ENCODE data around the gene FUT6. TPM values are rescaled to one million over a fixed set of nuclear protein-coding genes. Genes with fewer than 3 reads are reported as not detected.
"Not testable (repeated sequence)": the region's sequence is repeated elsewhere in the genome, so short reads cannot be mapped to it uniquely, and the experiment has no call there.

FUT6 gene, protein sequence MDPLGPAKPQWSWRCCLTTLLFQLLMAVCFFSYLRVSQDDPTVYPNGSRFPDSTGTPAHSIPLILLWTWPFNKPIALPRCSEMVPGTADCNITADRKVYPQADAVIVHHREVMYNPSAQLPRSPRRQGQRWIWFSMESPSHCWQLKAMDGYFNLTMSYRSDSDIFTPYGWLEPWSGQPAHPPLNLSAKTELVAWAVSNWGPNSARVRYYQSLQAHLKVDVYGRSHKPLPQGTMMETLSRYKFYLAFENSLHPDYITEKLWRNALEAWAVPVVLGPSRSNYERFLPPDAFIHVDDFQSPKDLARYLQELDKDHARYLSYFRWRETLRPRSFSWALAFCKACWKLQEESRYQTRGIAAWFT
- 2.0 TPM in 2 replicates for total RNA-seq (2014; rRNA removed; shearing (Covaris generic))

DNA sequence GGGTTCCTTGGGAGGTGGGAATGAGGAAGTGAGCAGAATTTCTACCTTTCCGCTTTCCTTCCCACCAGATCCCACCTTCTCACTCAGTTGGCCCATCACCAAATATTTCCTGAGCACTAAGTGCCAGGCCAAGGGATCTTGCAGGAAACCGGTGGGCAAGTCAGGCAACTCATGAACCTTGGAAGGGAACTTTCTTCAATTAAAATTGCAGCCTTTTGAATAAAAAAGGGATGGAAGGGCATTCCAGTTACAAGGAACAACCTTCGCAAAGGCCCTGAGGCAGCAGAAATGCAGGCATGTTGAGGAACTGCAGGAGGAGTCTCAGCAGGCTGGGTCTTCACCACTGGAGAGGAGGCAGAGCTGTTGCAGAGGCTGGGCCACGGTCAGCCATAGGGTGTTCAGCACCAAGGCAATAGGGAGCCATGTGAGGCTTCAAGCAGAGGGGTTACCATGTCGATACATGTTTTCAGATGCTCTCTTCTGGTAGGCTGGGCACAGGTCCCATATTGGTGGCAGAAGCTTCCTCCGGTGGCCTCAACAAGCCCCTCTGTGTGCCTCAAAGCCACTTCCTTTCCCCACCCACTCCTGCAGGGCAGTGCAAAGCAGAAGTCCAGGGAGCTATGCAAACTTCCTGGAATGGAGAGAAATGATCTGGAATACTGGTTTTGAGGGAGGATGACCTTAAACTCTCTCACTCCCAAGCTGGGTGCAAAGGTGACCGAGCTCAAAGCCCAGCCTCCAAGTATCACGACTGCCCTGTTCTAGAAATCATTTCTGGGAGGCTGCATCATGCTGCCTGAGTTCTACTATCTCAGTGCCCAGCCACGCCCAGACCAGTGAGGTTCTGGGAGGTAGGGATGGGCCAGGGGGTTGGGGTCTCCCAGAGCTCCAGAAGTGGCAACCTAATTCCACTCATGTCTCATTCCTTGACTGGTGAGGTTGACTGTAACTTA lies at the start of gene FUT6:
Gene FUT6 (minus strand): TSS at position 638 of the 953 bp plus-strand sequence. CDS start 7,135 bp downstream, outside the sequence.
- Histone ChIP-seq H3K4me3 (no peak within 1 kb of the TSS), H3K27ac (no peak within 1 kb of the TSS), H3K27me3 (no peaks in the 10 kb centered on the region), H3K4me1 (peaks cover 7% of the 10 kb centered on the region; the same call in 1 of the 2 replicates), H3K36me3 (no peaks in the 10 kb centered on the region; the same call in 1 of the 2 replicates), H3K9me3 (replicated peaks) (no peaks in the 10 kb centered on the region)
- no peak for DNase-seq

DNA sequence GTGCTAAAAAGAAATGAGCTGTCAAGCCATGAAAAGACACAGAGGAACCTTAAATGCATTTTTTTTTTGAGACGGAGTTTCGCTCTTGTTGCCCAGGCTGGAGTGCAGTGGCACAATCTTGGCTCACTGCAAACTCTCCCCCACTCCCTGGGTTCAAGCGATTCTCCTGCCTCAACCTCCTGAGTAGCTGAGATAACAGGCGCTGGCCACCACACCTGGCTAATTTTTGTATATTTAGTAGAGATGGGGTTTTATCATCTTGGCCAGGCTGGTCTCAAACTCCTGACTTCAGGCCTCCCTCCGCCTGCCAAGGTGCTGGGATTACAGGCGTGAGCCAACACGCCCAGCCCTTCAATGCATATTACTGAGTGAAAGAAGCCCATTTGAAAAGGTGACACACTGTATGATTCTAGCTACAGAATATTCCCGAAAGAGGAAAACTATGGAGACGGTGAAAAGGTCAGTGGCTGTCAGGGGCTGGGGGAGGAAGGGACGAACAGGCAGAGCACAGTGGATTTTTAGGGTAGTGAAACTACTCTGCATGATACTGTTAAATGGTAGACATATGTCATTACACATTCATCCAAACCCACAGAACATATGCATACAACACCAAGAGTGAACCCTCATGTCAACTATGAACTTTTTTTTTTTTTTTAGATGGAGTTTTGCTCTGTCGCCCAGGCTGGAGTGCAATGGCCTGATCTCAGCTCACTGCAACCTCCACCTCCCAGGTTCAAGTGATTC lies 44.7 kb upstream of the FUT6 start:
- H3K27ac ChIP-seq; H3K36me3 ChIP-seq; H3K4me3 ChIP-seq; H3K27me3 ChIP-seq; DNase-seq; H3K9me3 ChIP-seq (replicated peaks): not testable (repeated sequence)
- peaks cover 23% of the 10 kb centered on the region for H3K4me1 ChIP-seq

DNA sequence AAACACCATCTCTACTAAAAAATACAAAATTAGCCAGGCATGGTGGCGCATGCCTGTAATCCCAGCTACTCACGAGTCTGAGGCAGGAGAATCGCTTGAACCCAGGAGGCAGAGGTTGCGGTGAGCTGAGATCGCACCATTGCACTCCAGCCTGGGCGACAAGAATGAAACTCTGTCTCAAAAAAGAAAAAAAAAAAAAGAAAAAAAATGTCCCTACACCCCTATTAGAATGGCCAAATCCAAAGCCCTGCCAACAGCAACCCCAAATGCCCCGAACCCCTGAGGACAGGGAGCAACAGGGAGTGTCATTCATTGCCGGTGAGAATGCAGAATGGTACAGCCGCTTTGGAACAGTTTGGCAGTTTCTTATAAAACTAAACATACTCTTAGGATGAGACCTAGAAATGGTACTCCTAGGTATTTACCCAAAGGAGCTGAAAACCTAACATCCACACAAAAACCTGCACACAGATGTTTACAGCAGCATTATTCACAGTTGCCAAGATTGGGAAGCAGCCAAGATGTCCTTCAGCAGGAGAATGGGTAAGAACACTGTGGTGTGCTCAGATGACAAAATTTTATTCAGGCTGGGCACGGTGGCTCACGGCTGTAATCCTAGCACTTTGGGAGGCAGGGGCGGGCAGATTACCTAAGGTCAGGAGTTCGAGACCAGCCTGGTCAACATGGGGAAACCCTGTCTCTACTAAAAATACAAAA lies 43.8 kb upstream of the FUT6 start:
- Histone ChIP-seq H3K27ac (peak overlapping the region; percentile 15; the same call in 1 of the 2 replicates), H3K4me1 (peaks cover 30% of the 10 kb centered on the region)
- H3K9me3 ChIP-seq (replicated peaks); H3K4me3 ChIP-seq; H3K36me3 ChIP-seq; H3K27me3 ChIP-seq: not testable (repeated sequence)
- peak; percentile 74 to 84 for DNase-seq

DNA sequence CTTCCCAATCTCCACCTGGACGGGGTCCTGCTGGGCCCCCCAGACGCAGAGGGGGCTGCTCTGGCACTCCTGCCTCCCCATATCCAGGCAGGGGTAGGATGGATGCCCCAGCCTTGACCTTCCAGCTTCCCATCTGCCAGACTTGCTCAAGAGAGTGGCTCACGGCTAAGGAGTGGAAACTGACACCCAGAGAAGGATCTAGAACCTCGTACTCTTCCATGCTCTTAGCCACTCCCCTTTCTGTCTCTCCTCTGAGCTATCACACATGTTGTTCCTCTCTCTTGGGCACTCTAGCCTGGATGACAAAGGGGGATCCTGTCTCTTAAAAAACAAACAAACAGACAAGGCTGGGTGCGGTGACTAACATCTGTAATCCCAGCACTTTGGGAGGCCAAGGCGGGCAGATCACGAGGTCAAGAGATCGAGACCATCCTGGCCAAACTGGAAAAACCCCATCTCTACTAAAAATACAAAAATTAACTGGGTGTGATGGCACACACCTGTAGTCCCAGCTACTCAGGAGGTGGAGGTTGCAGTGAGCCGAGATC lies 43.0 kb upstream of the FUT6 start:
- Histone ChIP-seq H3K9me3 (replicated peaks) (no peaks in the 10 kb centered on the region), H3K27ac (no peak overlapping the region; the same call in 1 of the 2 replicates), H3K36me3 (no peaks in the 10 kb centered on the region), H3K4me3 (no peak overlapping the region), H3K27me3 (no peaks in the 10 kb centered on the region), H3K4me1 (peaks cover 39% of the 10 kb centered on the region)
- DNase-seq: peak in 1 of 2 experiments; percentile 41

DNA sequence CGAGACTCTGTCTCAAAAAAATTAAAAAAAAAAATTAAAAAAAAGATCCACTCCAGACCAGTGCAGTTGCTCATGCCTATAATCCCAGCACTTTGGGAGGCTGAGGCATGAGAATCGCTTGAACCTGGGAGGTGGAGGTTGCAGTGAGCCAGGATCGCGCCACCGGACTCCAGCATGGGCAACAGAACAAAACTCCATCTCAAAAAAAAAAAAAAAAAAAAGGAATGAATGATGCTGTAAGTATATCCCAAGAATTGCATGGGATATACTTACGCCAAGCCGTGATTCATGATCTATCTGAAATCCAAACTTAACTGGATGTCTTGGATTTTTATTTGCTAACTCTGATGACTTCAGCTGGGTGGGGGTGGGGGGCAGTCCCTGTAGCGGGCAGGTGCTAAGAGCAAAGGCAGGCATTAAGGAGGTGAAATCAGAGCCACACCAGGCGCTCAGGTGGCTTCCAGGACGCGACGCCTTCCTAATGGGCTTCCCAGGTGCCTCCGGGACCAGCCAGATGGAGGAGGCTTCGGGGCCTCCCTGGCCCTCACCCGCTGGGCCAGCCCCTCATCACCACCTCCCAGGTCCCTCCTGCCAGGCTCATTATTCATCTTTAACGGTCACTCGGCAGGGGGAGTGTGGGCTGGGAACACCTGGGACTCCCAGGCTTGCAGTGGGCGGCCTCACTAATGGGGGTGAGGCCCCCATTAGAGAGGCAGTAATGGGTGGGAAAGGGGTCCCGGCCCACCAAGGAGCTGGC lies 42.2 kb upstream of the FUT6 start:
- H3K4me3 ChIP-seq: no peak overlapping the region
- peak in 1 of 2 experiments; percentile 30 for DNase-seq
- H3K36me3 ChIP-seq: no peaks in the 10 kb centered on the region
- H3K27ac ChIP-seq: no peak overlapping the region; the same call in 1 of the 2 replicates
- no peaks in the 10 kb centered on the region for H3K27me3 ChIP-seq
- H3K4me1 ChIP-seq: peaks cover 46% of the 10 kb centered on the region
- H3K9me3 ChIP-seq (replicated peaks): no peaks in the 10 kb centered on the region

DNA sequence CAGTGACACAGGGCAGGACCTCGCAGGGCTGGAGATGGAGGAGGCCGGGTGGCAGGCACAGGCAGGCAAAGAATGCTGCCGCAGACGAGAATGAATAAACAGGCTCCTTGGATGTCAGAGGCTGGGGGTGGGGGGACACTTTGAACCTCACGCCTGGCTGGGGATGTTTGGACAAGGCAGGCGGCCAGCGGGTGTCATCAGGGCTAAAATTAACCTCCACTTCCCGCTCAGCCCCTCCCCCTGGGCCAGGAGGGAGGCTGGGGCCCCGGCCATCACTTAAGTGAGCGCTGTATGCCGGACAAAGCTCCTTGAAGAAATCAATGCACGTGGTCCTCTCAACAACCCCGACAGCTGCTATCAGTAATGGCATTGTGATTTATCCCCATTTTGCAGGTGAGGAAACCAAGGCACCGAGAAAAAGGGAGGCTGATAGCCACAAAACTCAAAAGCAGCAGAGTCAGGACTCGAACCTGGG lies 41.1 kb upstream of the FUT6 start:
- no peaks in the 10 kb centered on the region for H3K9me3 ChIP-seq (replicated peaks)
- no peaks in the 10 kb centered on the region for H3K27me3 ChIP-seq
- peaks cover 55% of the 10 kb centered on the region for H3K4me1 ChIP-seq
- H3K4me3 ChIP-seq: no peak overlapping the region
- DNase-seq: peak; percentile 84 to 86
- H3K27ac ChIP-seq: peak overlapping the region; percentile 10; the same call in 1 of the 2 replicates
- no peaks in the 10 kb centered on the region for H3K36me3 ChIP-seq

DNA sequence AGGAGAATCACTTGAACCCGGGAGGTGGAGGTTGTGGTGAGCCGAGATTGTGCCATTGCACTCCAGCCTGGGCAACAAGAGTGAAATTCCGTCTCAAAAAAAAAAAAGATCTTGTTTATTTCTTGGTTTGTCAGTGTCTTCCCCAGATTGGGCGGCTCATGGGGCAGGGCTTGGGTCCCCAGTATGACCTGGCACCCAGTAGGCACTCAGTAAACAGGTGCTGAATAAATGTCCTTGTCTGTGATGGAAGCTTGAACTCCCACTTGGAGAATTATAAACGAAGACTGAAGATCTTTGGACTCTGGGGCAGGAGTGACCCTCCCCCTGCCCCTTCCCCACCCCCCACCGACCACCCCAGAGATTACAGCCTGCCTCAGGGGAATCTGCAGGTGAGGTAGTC lies 40.7 kb upstream of the FUT6 start:
- Histone ChIP-seq H3K4me1 (peaks cover 55% of the 10 kb centered on the region), H3K27me3 (no peaks in the 10 kb centered on the region), H3K4me3 (no peak overlapping the region), H3K36me3 (no peaks in the 10 kb centered on the region), H3K27ac (no peak overlapping the region), H3K9me3 (replicated peaks) (no peaks in the 10 kb centered on the region)
- DNase-seq: no peak

DNA sequence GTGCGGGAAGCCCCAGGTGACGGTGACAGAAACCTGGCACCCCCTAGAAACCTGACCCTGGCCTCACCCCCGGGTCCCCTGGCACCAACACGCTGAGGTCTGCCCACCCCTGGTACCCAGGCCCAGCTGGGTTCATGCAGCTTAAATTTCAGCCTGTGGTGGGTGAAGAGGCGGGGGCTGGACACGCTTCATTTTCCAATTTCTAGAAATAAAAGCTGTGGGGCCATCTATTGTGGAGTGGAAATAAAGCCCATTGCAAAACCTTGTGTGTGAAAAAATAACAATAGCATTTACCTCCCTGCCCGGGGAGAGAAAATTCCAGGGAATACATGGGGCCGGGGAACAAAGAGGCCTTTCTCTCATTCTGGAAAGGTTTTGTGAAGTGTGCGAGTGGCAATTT lies 38.4 kb upstream of the FUT6 start:
- H3K27me3 ChIP-seq: no peaks in the 10 kb centered on the region
- H3K4me3 ChIP-seq: no peak overlapping the region
- peaks cover 55% of the 10 kb centered on the region for H3K4me1 ChIP-seq
- H3K36me3 ChIP-seq: no peaks in the 10 kb centered on the region
- peak; percentile 50 to 77 for DNase-seq
- peak overlapping the region; percentile 81 for H3K27ac ChIP-seq
- no peaks in the 10 kb centered on the region for H3K9me3 ChIP-seq (replicated peaks)

DNA sequence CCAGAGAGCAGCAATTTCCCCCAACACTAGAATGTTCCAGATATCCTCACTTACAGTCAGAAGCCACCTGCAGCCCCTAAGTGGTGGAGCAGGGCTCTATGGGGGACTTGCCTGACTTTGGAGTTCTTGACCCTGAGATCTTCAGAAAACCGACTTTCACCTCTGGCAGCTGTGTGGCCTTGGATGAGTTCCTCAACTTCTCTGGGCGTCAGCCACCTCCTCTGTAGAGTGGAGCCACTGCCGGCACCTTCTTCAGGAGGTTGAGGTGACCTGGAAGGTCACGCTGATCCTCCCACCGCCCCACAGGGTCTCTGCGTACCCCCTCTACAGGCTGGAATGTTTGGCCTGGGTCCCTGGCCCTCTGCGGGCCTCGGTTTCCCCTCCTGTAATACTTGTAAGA lies 37.9 kb upstream of the FUT6 start:
- DNase-seq: peak in 1 of 2 experiments; percentile 39
- H3K9me3 ChIP-seq (replicated peaks): no peaks in the 10 kb centered on the region
- peak overlapping the region; percentile 81 for H3K27ac ChIP-seq
- H3K4me1 ChIP-seq: peaks cover 52% of the 10 kb centered on the region
- H3K36me3 ChIP-seq: no peaks in the 10 kb centered on the region
- no peaks in the 10 kb centered on the region for H3K27me3 ChIP-seq
- no peak overlapping the region for H3K4me3 ChIP-seq

DNA sequence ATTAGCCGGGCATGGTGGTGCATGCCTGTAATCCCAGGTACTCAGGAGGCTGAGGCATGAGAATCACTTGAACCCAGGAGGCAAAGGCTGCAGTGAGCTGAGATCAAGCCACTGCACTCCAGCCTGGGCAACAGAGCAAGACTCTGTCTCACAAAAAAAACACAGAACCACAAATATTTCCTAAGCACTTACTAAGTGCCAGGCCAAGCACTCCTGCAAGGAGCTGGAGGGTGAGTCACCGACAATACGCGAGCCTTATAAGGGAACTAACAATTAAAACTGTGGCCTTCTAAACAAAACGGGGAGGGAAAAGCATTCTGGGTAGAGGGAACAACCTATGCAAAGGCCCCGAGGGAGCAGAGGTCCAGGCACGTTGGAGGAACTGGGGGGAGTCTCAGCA lies 35.0 kb upstream of the FUT6 start:
- DNase-seq; H3K4me3 ChIP-seq; H3K36me3 ChIP-seq; H3K27ac ChIP-seq; H3K9me3 ChIP-seq (replicated peaks); H3K27me3 ChIP-seq: not testable (repeated sequence)
- H3K4me1 ChIP-seq: peaks cover 34% of the 10 kb centered on the region

DNA sequence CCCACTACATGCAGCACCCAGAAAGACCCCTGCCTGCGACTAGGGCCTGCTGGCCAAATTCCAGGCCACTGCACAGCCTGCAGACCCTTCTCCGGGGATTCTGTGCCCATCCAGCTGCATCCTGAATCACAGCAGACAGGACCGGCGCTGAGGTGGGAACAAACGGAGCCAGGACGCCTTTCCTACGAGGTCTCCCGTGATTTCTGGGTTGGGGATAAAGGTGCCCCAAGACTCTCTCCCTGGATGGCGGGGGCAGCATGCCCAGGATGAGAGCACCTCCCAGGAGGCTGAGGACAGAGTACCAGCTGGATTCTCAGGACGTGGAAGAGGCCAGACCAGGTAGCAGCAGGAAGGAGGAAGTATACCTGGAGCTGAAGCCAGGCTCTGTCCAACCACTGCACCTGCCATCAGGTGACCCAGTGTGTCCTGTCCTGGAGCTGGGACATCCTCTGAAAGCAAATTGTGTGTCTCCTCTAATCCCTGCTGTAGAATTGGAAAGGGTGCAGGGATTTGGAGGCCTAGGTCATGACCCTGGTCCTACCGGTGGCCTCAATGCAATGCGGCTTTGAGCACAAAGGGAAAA lies 34.2 kb upstream of the FUT6 start:
- Histone ChIP-seq H3K27ac (no peak overlapping the region), H3K9me3 (replicated peaks) (no peaks in the 10 kb centered on the region), H3K27me3 (no peaks in the 10 kb centered on the region), H3K36me3 (no peaks in the 10 kb centered on the region), H3K4me3 (no peak overlapping the region), H3K4me1 (peaks cover 27% of the 10 kb centered on the region)
- DNase-seq: no peak

DNA sequence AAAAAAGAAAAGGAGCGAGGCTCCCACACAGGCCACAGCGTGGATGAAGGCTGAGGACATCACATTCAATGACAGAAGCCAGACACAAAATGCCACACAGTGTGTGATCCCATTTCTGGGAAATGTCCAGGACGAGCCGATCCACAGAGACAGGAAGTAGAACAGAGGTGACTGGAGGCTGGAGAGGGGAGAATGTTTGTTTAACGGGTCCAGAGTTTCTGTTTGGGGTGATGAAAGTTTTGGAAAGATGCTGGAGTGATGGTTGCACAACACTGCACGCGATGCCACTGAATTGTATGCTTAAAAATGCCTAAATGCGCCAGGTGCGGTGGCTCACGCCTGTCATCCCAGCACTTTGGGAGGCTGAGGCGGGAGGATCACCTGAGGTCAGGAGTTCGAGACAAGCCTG lies 31.5 kb upstream of the FUT6 start:
- no peaks in the 10 kb centered on the region for H3K9me3 ChIP-seq (replicated peaks)
- H3K4me3 ChIP-seq: no peak overlapping the region
- H3K36me3 ChIP-seq: no peaks in the 10 kb centered on the region
- H3K27me3 ChIP-seq: no peaks in the 10 kb centered on the region
- peaks cover 3% of the 10 kb centered on the region; the same call in 1 of the 2 replicates for H3K4me1 ChIP-seq
- no peak overlapping the region for H3K27ac ChIP-seq
- DNase-seq: no peak

All from SJCRH30 (cell line).